GM12875 (cell line): ENCODE data around the gene FAM135A.

Experiments
- H3K4me3 ChIP-seq: one replicate; pipeline ENCODE4 v1.5.1; 2011; ENCODE audit warnings: low read depth, low read length, control low read depth
- TF ChIP-seq, protein P1 (sequence below): IDR thresholded peaks from 2 replicates; pipeline ENCODE4 v1.5.1; 2011; ENCODE audit warnings: low read depth, mild to moderate bottlenecking, control low read depth, inconsistent platforms, low read length, moderate library complexity, borderline replicate concordance; ENCODE audit not compliant: insufficient read depth

Gene FAM135A

GRCh38 chr6:70396163-70396562, 17.1 kb upstream of the FAM135A start:
- TF ChIP-seq, protein P1, sequence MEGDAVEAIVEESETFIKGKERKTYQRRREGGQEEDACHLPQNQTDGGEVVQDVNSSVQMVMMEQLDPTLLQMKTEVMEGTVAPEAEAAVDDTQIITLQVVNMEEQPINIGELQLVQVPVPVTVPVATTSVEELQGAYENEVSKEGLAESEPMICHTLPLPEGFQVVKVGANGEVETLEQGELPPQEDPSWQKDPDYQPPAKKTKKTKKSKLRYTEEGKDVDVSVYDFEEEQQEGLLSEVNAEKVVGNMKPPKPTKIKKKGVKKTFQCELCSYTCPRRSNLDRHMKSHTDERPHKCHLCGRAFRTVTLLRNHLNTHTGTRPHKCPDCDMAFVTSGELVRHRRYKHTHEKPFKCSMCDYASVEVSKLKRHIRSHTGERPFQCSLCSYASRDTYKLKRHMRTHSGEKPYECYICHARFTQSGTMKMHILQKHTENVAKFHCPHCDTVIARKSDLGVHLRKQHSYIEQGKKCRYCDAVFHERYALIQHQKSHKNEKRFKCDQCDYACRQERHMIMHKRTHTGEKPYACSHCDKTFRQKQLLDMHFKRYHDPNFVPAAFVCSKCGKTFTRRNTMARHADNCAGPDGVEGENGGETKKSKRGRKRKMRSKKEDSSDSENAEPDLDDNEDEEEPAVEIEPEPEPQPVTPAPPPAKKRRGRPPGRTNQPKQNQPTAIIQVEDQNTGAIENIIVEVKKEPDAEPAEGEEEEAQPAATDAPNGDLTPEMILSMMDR, result no peak

DNA sequence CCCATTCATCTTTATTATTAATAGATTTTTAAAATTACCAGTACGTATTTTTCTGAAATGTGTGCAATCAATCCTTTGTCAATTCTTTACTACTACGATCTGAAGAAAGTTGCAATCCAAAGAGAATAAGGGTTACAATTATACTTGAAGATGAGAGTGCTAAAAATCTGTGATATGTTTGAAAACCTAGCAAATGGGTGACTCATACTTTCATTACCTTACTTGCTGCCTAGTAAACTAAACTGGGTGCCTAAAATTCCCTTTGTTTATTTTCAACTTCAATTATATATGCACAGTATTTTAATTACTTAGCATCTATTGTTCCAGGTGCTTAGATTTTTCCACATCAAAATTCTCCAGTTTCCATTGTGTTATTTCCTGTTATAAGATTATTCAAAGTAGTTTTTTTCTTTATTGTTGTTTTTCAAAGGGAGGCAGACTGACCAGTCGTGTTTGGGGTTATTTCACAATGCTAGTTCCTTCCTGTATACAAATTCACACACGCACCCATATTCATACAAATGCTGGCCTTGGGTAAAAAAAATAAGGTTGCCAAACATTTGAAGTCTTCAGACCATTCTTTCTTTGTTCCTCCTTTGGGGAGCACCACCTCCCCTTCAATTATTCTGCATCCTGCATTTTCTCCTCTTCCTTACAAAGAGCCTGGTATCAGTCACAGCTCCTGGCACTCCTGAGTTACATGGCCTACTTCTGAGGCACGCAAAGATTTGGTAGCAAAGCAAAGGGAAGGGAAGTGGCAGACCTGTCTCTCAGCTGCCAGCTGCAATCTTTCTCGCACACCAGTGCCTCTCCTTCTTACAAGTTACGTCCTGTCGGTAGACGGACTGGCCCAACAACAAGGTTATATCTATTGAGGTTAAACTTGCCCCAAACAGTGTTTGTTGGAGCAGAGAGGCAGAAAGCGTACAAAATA, 16.2 kb upstream of the FAM135A start:
- TF ChIP-seq, protein P1, result no peak
- H3K4me3 ChIP-seq, result no peak overlapping the region

More at GRCh38 chr6:70396163-70396562, 17.1 kb upstream of the FAM135A start:
- no peak overlapping the region for H3K4me3 ChIP-seq

- H3K4me3 ChIP-seq, result no peak overlapping the region
- TF ChIP-seq, protein P1, result no peak
Measured at GRCh38 chr6:70398783-70399728, 14.3 kb upstream of the FAM135A start.

- no peak overlapping the region for H3K4me3 ChIP-seq
- TF ChIP-seq, protein P1, result no peak
Measured at GRCh38 chr6:70404658-70405057, 8.7 kb upstream of the FAM135A start.

DNA sequence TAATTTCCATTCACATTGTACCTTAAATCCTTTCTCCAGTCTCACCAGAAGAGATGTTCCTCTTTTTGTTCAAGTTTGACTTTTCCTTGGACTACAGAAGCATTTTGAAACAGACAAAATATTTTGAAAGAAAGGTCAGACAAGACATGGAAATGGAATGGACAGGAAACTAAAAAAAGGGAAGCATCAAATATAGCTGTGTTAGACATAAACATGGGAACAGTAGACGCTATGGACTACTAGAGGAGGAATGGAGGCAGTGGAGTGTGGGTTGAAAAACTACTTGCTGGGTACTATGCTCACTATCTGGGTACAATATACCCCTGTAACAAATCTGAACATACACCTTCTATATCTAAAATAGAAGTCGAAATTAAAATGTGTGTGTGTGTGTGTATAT, 4.1 kb upstream of the FAM135A start:
- TF ChIP-seq, protein P1, result no peak
- H3K4me3 ChIP-seq, result no peak overlapping the region

GRCh38 chr6:70411542-70412251, 1.6 kb upstream of the FAM135A start:
- TF ChIP-seq, protein P1, result no peak

More at GRCh38 chr6:70411542-70412251, 1.6 kb upstream of the FAM135A start:
- H3K4me3 ChIP-seq, result no peak overlapping the region
